Stimulated activated CD8-positive, alpha-beta memory T cell treated with anti-CD3 and anti-CD28 coated beads, Interleukin-15, amount 100 ng/mL, for 24 hours (primary cell): Measurements from ENCODE around the gene ZNF263.
"Not testable (repeated sequence)": the region's sequence is repeated elsewhere in the genome, so short reads cannot be mapped to it uniquely, and the experiment has no call there.

Experiments used
- DNase-seq: peaks from one replicate; pipeline ENCODE4 v3.0.0-alpha.2; 2020; ENCODE audit warnings: low read depth

Gene ZNF263

DNA sequence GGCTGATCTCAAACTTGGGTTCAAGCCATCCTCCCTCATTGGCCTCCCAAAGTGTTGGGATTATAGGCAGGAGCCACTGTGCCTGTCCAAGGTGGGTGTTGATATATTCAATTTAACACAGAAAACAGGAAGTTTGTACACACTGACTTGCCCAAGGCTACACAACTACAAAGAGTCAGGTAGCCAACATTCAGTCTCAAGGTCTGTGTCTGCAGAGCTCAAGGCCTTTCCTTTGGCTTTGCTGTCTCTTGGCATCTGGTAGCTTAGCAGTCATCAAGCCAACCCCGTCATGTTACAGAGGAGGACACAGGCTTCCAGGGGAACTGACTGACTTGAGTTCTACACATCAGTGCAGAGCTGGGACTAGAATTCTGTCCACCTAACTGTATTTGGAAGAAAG is 15.0 kb upstream of the ZNF263 start:
- no peak for DNase-seq

DNA sequence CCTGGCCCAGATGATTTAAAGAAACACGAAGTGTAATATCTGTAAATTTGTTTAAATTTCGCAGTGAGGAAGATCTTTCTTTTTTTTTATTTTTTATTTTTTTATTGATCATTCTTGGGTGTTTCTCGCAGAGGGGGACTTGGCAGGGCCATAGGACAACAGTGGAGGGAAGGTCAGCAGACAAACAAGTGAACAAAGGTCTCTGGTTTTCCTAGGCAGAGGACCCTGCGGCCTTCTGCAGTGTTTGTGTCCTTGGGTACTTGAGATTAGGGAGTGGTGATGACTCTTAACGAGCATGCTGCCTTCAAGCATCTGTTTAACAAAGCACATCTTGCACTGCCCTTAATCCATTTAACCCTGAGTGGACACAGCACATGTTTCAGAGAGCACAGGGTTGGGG is 12.6 kb upstream of the ZNF263 start:
- DNase-seq = not testable (repeated sequence)

DNA sequence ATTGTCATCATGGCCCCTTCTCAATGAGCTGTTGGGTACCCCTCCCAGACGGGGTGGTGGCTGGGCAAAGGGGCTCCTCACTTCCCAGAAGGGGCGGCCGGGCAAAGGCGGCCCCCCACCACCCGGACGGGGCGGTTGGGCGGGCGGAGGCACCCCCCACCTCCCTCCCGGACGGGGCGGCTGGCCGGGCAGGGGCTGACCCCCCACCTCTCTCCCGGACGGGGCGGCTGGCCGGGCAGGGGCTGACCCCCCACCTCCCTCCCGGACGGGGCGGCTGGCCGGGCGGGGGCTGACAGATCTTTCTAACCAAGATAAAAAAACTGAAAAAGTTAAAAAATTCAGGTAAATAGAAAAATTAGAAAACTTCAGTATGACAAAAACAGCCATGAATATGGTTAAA is 12.0 kb upstream of the ZNF263 start:
- DNase-seq = not testable (repeated sequence)

DNA sequence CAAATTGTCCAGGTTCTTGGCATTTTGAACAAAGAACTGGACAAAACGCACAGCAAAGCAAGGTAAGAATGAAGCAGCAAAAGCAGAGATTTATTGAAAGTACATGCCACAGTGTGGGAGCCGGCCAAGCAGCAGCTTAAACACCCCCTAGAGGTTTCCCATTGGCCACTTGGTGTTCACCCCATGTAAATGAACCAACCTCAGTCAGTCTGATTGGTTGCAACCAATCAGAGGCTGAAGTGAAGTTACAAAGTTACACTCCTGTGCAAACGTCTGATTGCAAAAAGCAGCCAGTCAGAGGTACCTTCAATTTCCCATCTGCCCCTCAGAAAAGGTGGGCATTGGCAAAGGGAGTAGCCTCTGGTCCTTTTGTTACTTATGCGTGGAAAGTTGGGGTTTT is 8.8 kb upstream of the ZNF263 start:
- no peak for DNase-seq

DNA sequence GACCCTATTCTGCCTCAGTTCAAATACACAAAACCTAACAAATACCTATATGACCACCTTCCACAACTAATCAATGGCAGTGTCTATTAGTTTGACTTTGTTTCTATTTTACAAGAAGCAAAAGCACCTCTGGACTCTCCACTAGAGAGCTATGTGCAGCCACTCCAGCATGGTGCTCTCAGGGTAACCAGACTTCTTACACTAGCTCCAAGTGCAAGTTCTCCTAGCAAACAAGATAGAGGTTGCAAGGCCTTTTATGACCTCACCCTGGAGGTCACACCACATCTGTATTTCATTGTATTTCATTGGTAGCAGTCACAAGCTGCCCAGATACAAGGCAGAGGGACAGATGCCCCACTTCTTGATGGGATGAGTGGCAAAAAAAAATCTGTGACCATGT is 8.3 kb upstream of the ZNF263 start:
- DNase-seq = no peak

DNA sequence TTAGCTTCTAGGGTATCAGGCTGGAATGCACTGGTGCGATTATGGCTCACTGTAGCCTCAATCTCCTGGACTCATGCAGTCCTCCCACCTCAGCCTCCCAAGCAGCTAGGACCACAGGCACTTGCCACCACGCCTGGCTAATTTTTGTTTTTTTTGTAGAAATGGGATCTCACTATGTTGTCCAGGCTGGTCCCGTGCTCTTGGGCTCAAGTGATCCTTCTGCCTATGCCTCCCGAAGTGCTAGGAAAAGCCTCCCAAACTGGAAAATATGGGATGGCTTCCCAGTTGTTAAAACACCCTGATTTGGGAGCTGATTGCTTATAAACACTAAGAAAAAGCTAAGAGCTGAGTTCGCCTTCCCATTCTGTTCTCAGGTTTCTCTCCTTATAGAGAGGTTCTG is 6.6 kb upstream of the ZNF263 start:
- no peak for DNase-seq

DNA sequence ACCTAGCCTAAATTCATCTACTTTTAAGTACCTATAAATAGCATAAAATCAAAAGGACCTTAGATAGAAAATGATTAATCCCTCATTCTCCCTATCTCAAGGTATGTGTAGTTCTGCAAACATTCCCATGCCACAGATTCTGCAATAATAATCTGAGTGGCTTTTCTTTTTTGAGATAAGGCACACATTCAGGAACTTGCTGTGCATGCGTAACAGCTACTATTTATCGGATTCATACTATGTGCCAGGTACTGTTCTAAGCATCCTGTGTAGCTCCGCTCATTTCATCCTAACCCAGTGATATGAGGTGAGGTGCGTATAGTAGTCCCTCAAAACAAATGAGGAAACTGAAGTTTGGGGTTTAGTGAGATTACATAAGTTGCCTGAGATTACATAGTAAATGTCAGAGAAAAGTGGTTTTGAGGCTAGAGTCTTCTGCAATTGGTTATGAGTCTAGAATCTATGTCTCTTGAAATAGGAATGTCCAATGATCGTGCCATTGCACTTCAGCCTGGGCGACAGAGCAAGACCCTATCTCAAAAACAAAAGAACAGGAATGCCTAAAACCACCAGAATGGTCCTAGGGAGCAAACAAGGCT is 2.0 kb upstream of the ZNF263 start:
- no peak for DNase-seq

DNA sequence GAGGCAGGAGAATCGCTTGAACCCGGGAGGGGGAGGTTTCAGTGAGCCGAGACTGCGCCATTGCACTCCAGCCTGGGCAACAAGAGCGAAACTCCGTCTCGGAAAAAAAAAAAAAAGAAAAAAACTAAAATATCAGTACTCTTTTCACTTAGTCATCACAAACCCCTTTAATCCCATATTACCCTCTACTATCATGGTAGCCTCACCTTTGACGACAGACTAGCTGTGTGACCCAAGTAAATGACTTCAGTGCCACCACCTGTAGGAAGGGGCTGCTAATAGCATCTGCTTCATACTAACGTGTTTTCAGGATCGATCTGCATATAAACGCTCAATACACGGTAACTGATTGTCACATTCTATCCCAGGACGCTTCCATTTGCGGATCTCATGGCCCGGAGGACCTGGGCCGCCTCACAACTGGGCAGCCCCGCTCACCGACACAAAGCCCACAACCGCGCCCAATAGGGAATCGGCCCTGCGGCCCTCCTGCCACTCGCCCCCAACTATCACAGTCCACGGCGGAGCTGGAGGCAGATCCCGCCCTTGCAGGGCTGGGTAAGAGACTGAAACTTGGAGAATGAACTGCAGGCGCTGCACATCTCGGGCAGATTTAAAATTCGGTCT is 1.1 kb upstream of the ZNF263 start:
- DNase-seq = no peak

DNA sequence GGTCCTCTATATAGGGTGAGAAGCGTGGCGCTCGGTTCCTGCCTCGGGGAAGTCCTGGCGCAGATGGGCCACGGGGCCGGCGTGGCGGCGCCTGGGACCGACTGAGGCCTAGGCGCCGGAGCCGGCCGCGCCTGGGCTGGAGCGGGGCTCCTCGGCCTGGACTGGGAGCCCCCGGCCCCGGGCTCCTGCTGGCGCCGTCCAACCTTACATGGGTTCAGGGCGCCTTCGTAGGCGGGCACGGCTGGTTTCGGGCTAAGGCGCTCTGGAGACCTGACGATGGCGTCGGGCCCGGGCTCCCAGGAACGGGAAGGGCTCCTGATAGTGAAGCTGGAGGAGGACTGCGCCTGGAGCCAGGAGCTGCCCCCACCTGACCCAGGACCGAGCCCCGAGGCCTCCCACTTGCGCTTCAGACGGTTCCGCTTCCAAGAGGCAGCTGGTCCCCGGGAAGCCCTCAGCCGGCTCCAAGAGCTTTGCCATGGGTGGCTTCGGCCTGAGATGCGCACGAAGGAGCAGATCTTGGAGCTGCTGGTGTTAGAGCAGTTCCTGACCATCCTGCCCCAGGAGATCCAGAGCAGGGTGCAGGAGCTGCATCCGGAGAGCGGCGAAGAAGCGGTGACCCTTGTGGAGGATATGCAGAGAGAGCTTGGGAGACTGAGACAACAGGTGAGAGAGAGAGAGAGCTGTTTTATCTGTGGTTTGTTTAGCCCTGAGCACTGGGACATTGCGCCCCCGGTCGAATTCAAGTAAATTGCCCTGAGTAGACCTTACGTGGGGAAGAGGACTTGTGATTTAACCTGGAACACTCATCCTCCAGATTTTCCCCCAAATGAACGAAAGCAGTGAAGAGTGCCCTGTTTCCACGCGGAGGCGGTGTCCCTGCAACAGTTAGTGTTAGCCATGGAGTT is 504 bp downstream of the ZNF263 start:
- DNase-seq = no peak

DNA sequence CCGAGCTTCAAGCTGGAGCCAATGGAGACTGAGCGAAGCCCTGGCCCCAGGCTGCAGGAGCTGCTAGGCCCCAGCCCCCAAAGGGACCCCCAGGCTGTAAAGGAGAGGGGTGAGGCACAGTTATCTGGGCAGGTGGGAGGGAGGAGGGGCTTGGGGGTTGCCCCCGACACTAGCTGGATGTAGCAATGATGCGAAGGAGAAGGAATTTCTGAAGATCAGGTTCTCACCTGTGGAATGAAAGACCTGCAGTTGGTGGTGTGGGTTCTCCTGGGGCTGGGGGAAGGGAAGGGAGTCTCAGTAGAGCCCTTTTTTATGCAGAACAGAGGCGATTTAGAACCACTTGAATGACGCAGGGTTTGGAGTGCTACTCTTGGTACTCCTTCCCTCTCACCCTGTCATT is 1.8 kb downstream of the ZNF263 start:
- DNase-seq = no peak

DNA sequence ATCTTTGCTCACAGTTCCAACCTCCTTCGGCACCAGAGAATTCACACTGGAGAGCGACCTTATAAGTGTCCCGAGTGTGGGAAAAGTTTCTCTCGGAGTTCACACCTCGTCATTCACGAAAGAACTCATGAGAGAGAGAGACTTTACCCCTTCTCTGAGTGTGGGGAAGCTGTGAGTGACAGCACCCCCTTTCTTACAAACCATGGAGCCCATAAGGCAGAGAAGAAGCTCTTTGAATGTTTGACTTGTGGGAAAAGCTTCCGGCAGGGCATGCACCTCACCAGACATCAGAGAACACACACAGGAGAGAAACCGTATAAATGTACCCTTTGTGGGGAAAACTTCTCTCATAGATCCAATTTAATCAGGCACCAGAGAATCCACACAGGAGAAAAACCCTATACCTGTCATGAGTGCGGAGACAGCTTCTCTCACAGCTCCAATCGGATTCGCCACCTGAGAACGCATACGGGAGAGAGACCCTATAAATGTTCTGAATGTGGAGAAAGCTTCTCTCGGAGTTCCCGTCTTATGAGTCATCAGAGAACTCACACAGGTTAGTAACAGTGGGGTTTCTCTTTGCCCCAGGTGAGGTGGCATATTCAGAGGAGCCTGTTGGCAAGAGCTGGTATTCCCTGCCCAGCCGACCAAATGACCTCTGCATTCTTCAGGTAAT is 6.8 kb downstream of the ZNF263 start:
- no peak for DNase-seq

DNA sequence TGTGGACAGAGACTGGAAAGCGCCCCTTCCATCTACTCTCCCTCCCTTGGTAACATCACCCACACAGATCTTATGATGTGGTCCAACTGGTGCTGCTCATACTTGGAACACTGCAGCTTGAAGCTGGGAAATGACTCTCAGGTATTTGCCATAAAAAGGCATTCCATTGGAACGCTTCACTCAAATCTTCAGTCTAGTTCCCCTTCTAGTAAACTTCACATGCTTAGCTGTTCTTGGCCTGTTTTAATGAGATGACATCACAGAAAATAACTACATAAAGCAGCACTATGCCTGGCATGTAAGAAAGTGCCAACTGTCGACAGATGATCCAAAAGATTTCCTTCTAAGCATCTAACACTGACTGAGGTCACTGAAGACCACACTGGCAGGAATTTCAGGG is 9.3 kb downstream of the ZNF263 start:
- no peak for DNase-seq

DNA sequence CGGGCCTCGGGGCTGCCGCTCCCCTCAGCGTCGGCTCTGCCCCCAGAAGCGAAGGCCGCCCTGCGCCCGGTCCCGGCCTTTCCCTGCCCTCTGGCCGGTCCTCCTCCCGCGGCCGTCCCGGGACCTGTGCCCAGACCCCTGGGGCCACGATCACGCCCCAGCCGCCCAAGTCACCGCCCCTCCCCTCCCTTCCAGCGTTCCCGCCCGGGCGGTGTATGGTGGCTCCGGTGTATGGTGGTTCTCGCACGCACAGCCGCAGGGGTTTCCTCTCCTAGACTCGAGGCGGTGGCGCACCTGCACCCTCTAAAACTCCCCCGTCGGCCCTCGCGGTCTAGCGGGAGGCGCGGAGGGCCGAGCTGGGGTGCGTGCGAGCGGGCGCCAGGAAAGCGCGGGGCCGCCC is 11.9 kb downstream of the ZNF263 start:
- DNase-seq = no peak

DNA sequence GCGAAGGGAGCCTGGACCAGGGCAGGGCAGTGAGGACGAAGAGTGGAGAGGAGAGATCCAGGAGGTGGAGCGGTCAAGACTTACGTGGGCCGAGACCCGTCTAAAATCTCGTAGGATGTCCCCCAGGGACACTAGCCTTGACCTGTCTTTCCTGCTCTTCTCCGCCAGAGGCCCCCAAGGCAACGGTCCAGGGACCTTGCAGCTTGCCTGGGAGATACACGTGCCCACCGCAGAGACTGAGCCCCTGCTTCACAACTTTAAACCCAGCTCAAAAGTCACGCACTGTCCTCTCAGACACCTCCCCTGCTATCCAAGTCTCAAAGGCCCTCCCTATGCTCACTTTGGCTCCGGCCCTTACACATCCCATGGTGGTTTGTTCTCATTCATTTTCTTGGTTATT is 12.5 kb downstream of the ZNF263 start:
- DNase-seq = no peak

DNA sequence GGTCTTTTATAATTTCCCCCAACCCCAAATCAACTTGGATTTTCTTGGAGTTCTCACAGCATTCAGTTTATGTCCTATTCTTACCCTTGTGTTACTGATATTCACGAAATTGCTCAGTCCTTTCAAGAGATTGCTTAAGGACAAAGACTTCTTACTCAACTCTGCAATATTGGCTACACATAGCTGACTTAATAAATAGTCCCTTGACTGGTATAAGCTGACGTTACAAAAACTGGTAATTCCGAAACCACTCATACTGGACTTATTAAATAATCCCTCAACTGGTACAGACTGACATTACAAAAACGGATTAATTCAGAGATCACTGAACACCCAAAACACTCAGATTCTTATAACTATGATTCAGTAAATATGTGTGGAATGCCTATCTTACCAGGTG is 21.1 kb downstream of the ZNF263 start:
- DNase-seq = no peak

DNA sequence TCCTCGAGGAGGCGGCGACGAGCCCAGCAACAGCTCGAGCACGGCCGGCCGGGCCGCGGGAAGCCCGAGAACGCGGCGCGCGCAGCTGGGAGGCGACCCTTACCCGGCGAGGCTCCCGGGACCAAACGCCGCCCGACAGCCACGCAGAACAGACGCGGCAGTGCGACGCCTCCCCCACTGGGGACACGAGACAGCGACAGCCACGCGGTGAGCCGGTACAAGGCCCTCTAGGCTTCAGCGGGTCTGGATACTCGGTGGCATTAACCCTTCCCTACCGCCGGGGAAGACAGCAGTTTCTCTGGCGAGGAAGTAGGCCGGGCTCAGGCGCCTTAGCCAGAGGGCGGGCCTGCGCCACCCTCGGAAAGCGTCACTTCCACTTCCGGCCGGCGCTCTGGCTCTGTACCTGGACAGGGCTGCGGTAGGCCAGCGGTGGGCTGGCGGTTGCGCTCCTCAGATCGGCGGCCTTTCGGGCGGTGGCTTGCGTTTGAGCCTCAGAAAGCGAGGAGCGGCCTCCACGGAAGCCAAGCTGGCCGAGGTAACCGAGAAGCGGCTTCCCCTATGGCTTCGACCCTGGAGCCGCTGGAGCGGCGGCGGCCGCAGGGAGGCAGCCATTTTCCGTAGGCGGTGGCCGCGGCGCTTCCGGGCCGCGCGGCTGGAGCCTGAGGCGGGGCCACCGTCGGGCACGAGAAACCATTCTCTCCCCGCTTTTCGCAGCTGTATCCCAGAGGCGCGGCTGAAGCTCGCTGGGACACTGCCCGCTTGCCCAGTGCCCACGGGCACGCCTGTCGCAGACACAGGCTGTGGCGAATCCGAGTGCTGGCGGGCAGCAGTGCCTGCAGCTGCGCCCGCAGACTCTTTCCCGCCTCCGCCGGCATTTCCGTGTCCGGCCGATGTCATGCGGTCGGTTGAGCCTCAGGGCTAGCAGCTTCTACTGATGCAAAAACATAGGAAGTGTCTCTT is 22.1 kb downstream of the ZNF263 start, which contains the start of the genes TIGD7 and ZNF75A:
TSS of gene TIGD7 (minus strand) at position 322 of the 960 bp plus-strand sequence. CDS start 4,816 bp downstream, outside the sequence.
TSS of gene ZNF75A (plus strand) at position 389 of the 960 bp plus-strand sequence. CDS start 2,932 bp downstream, outside the sequence.
- DNase-seq = peak; percentile 55

DNA sequence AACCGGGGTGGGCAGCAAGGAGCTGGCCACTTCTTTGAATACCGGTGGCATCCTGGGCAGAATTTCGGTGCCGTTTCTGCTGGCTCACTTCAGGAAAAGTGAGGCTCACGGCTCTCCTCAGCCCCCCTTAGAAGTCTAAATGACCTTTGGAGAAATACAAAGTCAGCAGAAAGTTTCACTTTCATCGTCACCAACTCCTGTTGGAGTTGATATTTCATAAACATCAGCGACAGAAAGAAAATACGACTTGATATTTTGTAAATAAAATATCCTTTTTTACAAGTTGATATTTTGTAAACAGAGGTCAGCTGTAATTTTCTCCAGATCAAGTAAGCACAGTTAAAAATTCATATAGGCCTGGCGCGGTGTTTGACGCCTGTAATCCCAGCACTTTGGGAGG is 22.8 kb downstream of the ZNF263 start:
- DNase-seq = no peak

DNA sequence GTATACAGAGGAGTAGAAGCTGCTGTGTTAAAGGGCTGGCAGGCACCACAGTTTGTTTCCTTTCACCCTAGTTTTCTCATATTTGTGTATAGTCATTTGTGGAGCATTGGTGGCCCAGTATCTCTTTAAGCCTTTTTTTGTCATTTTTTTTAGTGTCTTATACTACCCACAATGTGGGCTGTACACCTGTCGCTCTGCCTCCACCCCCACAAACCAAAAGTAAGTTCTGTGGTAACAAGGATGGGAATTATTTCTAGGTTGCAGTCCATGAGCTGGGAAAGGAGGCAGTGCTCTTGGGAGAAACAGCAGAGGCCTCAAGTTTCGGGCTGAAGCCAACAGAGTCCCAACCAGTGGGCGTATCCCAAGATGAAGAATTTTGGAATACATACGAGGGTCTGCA is 28.2 kb downstream of the ZNF263 start:
- no peak for DNase-seq

DNA sequence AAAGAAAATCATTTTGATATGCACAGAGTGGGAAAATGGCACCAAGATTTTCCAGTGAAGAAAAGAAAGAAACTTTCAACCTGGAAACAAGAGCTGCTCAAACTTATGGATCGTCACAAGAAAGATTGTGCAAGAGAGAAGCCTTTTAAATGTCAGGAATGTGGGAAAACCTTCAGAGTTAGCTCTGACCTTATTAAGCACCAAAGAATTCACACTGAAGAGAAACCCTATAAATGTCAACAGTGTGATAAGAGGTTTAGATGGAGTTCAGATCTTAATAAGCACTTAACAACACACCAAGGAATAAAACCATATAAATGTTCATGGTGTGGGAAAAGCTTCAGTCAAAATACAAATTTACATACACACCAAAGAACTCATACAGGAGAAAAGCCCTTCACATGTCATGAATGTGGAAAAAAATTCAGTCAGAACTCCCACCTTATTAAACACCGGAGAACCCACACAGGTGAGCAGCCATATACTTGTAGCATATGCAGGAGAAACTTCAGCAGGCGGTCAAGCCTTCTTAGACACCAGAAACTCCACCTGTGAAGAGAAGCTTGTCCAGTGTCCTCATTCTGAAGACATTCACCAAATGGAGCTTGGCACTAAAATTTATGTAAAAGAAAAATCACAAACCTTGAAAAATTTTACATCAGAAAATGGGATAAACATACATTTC is 34.2 kb downstream of the ZNF263 start:
- DNase-seq = no peak

DNA sequence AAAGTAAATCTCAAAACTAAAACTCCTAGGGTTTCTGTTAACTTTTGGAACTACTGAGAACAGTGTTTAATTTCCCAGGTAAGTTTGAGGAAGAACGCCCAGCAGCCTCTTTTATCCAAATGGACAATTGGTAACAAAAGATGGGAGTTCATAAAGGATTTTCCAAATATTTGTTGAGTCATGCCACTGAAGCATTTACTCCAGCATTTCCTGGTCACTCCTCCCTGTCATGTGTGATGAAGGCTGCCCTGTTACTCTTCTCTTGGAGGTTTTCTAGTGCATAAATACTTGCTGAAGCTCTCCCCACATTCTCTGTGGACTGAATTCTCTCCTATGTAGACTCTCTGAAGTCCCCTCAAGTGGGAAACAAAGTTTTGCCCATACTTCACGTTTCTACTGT is 38.5 kb downstream of the ZNF263 start:
- DNase-seq = no peak

DNA sequence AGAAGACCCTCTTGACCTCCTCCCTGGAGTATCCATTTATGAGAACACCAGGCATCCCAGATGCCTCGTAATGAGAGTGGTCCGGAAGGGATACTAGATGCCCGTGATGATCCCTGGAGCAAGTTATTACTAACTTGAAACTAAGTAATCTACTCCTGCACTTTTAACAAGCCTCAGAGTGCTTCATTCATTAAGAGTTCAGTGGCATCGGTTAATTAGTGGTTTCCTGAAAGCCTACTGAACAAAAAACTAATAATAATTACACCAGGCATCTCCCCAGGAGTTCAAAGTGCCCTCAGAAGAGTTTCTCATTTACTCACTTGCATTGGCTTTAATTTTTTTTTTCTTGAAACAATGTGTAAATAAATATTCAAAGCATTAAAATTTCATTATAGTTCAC is 44.2 kb downstream of the ZNF263 start:
- DNase-seq = no peak
